GM11168 (cell line): ENCODE data around the gene C8G.

ENCODE experiments used
- in situ Hi-C: fragments of 300-500 bp; cut with MboI; formaldehyde crosslinking; loops from one replicate; pipeline ENCODE4 v1.12.0; 2022; ENCODE audit warnings: low sequenced_read_pairs; ENCODE audit not compliant: unreplicated experiment

Gene C8G

DNA sequence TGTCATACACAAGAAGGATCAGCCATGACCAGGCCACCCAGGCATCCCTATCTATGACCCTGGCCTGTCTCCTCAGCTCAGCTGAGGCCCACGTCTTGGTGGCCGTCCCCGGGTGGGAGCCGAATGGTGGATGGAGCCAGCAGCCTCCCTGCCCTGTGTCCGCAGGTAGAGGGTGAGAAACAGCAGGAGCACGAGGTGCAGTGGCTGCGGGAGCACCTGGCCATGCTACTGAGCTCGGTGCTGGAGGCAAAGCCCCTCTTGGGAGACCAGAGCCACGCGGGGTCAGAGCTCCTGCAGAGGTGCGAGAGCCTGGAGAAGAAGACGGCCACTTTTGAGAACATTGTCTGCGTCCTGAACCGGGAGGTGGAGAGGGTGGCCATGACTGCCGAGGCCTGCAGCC, 25.0 kb upstream of the C8G start:
- in situ Hi-C loops: no loop called here

DNA sequence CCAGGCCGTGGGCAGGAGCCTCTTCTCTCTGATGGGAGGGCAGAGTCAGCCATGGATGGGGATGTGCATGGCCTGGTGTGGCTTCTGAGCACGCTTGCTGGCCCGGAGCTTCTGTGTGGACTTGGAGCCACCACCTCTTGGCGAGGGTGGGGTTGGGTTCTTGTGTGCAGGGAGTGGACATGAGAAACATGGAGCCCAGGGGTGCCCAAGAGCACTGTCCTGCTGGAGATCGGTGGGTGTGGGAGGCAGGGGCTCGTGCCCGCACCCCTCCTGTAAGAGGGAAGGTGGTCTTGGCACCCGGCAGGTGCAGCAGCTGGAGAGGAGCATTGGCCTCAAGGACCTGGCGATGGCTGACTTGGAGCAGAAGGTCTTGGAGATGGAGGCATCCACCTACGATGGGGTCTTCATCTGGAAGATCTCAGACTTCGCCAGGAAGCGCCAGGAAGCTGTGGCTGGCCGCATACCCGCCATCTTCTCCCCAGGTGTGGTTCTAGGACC, 24.3 kb upstream of the C8G start:
- in situ Hi-C loops: no loop called here

DNA sequence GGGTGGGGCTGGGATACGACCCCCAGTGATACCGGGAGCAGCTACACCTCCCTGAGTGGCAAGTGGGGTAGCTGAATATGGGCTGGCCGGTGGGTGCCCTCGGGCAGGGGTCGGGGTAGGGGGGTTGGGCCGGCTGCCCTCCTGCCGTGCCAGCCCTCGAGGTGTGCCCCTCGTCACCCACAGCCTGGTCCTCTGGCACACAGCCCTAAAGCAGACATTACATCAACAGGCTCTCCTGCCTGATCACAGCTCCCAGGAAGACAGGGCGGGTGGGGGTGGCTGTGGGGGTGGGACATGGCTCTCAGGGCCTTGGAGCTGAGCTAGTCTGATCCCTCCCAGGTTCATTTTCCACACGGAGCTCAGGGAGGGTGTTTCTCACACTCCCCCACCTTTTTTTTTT, 23.7 kb upstream of the C8G start:
- in situ Hi-C loops: no loop called here

GRCh38 chr9:136921718-136922117, 23.3 kb upstream of the C8G start:
- in situ Hi-C loops: no loop called here

DNA sequence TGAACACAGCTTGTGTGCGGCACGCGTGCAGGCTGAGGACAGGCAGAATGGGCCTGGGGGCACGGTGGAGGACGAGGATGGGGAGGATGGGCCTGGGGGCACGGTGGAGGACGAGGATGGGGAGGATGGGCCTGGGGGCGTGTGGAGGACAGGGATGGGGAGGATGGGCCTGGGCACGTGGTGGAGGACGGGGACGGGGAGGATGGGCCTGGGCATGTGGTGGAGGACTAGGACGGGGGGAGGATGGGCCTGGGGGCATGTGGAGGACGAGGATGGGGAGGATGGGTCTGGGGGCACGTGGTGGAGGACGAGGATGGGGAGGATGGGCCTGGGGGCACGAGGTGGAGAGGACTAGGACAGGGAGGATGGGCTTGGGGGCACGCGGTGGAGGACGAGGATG, 22.5 kb upstream of the C8G start:
- in situ Hi-C loops: no loop called here

- in situ Hi-C loops: no loop called here
Measured at GRCh38 chr9:136923881-136924280, 21.2 kb upstream of the C8G start.

- in situ Hi-C loops: no loop called here
Measured at GRCh38 chr9:136925414-136926153, 19.5 kb upstream of the C8G start.

DNA sequence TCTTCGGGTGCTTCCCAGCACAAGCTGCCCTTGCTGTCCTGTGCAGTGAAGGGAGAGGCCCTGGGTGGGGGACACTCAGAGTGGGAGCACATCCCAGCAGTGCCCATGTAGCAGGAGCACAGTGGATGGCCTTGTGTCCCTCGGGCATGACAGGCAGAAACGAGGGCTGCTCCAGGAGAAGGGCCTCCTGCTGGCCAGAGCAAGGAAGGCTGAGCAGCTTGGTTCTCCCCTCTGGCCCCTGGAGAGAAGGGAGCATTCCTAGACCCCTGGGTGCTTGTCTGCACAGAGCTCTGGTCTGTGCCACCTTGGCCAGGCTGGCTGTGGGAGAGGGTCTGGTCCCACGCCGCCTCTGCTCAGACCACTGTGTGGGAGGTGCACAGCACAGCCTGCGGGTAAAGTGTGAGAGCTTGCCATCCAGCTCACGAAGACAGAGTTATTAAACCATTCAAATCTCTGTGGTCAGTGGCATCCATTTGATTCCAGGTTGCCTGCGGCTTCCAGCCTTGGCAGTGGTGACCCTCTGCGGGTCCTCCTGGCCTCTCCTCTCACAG, 18.8 kb upstream of the C8G start:
- in situ Hi-C loops: no loop called here

DNA sequence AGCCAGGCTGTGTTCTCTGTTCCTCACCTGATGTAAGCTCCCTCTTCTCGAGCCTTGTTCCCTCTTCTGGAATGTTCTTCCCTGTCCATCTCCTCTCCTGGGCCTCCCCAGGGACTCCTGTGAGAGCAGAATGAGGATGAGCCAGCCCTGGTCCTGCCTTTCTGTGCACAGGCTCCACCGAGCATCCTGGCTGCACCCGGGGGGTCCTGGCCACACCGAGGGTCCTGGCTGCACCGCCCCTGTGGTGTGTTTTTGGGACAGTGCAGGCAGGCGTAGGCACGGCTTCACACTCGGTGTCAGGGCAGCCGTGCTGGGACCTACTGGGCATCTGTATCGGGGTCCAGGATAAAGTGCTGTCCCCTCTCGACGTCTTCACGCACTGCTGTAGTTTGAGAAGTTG, 18.3 kb upstream of the C8G start:
- in situ Hi-C loops: no loop called here

DNA sequence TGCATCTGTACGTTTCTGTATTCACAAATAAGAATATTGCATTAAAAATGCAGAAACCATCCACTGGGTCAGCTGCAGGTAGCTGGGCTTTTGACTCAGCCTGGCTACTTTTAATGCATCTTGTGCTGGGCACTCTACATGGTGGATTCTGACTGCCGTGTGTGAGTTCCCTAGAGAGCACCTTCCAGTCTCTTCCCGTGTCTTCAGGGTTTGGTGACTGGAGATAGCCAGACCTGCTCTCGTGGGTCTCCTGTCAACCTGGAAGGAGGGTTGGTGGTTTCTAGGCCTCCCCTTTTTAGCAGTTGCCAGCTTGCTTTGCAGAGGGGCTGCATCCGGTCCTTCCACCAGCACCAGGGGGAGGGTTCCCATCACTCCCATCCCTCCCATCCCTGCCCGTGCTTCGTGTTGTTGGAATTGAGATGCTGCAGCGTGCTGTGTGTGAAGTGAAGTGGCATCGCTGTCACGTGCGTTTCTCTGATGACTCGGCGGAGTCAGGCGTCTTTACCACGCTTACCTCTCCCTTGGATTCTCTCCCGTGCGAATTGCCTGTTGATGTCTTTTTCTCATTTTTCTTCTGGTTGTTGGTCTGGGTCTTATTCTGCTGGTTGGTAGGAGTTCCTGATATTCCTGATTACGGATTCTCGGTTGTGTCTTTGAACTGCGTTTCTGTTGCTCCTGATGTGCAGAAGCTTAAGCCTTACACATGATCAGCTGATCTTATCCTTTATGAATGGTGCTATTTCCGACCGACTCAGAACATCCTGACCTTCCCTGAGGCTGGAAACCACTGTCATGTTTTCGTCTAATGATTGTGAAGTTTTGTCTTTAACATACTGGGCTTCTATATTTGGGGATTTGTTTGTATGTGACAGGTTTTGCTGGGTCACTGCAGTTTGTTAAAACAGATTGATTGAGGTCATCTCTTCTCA, 17.4 kb upstream of the C8G start:
- in situ Hi-C loops: no loop called here

DNA sequence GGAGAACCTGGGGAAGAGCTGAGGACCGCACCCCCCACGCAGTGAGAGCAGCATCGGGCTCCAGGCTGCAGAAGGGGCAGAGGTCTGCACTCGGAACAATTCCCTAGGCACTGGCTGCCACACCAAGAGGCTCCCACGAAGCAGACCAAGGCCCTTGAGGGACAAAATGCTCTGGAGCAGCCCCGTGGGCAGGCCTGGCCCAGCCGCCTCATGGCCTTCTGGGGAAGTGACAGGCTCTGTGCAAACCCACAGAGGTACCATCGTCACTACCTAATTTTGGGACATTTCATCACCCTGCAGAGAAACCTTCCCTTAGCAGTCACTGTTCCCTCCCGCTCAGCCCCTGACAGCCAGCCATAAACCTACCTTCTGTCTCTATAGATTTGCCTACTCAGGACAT, 16.5 kb upstream of the C8G start:
- in situ Hi-C loops: no loop called here

DNA sequence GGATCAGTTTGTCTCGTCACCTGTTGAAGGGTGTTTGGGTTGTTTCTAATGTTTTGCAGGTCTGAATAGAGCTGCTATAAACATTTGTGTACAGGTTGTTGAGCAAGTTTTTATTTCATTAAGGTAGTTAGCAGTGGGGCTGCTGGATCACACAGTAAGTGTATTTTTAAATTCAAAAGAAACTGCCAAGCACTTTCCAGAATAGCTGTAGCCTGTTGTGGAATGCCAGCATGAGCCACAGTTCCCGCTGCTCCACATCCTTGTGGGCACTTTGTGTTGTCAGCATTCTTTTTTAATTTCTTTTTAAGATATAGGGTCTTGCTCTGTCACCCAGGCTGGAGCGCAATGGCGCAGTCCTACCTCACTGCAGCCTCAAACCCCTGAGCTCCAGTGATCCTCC, 15.0 kb upstream of the C8G start:
- in situ Hi-C loops: loop anchor here (10.0 kb wide), 1 partner anchor 65 kb away; the partner anchor contains the start of gene EDF1

- in situ Hi-C loops: loop anchor here (10.0 kb wide), 1 partner anchor 67 kb away; the partner anchor contains the start of gene EDF1
Measured at GRCh38 chr9:136931611-136932130, 13.4 kb upstream of the C8G start.

GRCh38 chr9:136934277-136934676, 10.8 kb upstream of the C8G start:
- in situ Hi-C loops: loop anchor here (10.0 kb wide), 1 partner anchor 69 kb away; the partner anchor contains the start of gene EDF1

- in situ Hi-C loops: loop anchor here (10.0 kb wide), 1 partner anchor 71 kb away; the partner anchor contains the start of gene EDF1
Measured at GRCh38 chr9:136935651-136936050, 9.4 kb upstream of the C8G start.

GRCh38 chr9:136936645-136937170, 8.3 kb upstream of the C8G start:
- in situ Hi-C loops: loop anchor here (10.0 kb wide), 1 partner anchor 72 kb away; the partner anchor contains the start of gene EDF1

DNA sequence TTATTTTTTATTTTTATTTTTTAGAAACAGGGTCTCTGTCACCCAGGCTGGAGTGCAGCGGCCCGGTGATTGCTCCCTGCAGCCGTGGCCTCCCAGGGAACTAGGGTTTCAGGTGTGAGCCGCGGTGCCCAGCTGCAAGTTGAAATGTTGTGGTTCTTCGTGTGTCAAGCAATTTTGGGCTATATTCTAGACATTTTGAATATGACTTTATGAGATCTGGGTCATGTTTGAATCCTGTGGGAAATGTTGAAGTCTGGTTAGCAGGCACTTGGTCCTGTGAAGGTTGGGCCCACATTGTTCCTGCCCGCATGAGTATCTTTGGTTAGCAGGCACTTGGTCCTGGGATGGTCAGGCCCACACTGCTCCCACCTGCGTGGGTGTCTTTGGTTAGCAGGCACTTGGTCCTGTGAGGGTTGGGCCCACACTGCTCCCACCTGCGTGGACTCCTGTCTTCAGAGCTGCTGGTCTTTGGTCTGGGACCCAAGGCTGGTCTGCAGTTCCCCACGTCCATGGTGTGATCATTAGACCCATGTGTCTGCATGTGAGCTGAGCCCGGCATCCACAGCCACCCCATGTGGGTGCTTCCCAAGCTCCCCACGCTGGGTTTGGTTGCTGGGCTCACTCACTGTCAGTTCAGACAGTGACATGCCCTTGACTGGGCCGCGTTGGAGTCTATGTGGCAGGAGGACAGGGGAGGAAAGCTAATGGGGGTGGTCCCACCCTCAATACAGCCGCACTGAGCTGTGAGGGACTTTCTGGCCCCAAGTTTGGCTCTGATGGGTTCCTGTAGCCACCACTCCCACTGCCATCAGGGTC, 7.6 kb upstream of the C8G start:
- in situ Hi-C loops: loop anchor here (10.0 kb wide), 1 partner anchor 73 kb away; the partner anchor contains the start of gene EDF1

DNA sequence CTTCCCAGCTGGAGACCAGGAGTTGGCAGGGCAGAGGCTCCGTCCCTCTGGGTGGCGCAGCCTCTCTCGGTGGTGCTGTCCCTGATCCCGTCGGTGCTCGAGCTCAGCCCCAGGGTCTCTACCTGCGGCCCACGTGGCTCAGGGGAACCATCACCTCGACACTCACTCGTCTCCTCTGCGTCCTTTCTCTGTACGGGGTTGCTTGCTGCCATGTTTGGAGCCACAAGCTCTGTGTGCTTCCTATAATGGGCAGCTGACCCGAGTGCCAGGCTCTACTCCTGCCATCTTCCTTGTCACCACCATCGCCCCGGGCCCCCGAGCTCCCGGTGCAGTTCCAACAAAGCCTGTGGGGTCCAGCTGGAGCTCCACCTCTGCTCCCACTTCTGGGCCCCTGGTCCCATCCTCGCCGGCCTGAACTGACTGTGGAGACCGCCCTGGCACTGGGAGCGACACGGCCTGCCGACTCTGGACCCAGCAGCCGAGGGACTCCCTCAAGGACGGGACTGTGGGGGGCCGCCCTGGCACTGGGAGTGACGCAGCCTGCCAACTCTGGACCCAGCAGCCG, 5.5 kb upstream of the C8G start:
- in situ Hi-C loops: loop anchor here (10.0 kb wide), 1 partner anchor 75 kb away; the partner anchor contains the start of gene EDF1
